Astrocyte (in vitro differentiated cells and primary cell): ENCODE data around the gene ANO2.

Source experiments
- CTCF ChIP-seq: IDR thresholded peaks from 2 replicates; pipeline ENCODE4 v1.5.1; 2011; ENCODE audit warnings: low read depth, mild to moderate bottlenecking, inconsistent platforms, low read length, moderate library complexity; ENCODE audit not compliant: insufficient read depth
- EZH2 ChIP-seq: IDR thresholded peaks from 2 replicates; pipeline ENCODE4 v1.6.1; 2012; ENCODE audit warnings: mild to moderate bottlenecking, low read length, inconsistent platforms; ENCODE audit not compliant: insufficient read depth

GRCh38 chr12:5632453-5632852, 312.6 kb downstream of the ANO2 start:
- TF ChIP-seq CTCF (no peak), EZH2 (no peak)
